ENCODE data around the gene CNOT4.

The CNOT4 gene

GRCh38 chr7:135372222-135372621 lies 137.7 kb downstream of the CNOT4 start:
- Histone ChIP-seq H3K4me2 (ENCODE audit: insufficient read depth, low read length, poor library complexity, severe bottlenecking) (no peak overlapping the region), H3K36me3 (replicated peaks in 1 of 2; ENCODE audit: control insufficient read depth in 2 of 2, insufficient read depth in 2 of 2, low read length in 2 of 2) (peaks cover 0 to 7% of the 10 kb centered on the region in 2 donors), H3K4me1 (ENCODE audit: control insufficient read depth in 2 of 2, insufficient read depth in 1 of 2, low read depth in 1 of 2, low read length in 2 of 2) (no peaks in the 10 kb centered on the region), H2BK12ac (ENCODE audit: low read length) (no peak overlapping the region), H3K27ac (replicated peaks; ENCODE audit: low read length) (no peak overlapping the region), H3K23ac (ENCODE audit: low read depth, low read length, poor library complexity) (no peak overlapping the region), H3K9me3 (replicated peaks in 1 of 2; ENCODE audit: control insufficient read depth in 2 of 2, insufficient read depth in 1 of 2, low read depth in 1 of 2, low read length in 2 of 2) (no peaks in the 10 kb centered on the region), H3K18ac (ENCODE audit: low read length) (no peak overlapping the region), H3K9ac (ENCODE audit: low read depth, low read length, poor library complexity) (no peak overlapping the region), H3K14ac (ENCODE audit: low read length) (no peak overlapping the region), H2AFZ (ENCODE audit: low read length) (no peak overlapping the region), H3K79me1 (ENCODE audit: low read depth, low read length) (no peaks in the 10 kb centered on the region), H2BK15ac (ENCODE audit: low read length) (no peak overlapping the region), H4K8ac (ENCODE audit: low read depth, low read length) (no peak overlapping the region), H2AK5ac (ENCODE audit: low read depth, low read length) (no peak overlapping the region), H2BK5ac (ENCODE audit: low read length) (no peak overlapping the region), H3K4ac (ENCODE audit: low read length) (no peak overlapping the region), H3K4me3 (ENCODE audit: low read length in 2 of 2) (no peak overlapping the region), H4K91ac (ENCODE audit: low read depth, low read length, poor library complexity) (no peak overlapping the region), H2BK120ac (ENCODE audit: low read depth, low read length) (no peak overlapping the region), H3K27me3 (ENCODE audit: control insufficient read depth in 3 of 3, insufficient read depth in 3 of 3, low read depth in 1 of 3, low read length in 3 of 3) (no peaks in the 10 kb centered on the region)
- DNase-seq (ENCODE audit: low spot score) = no peak
- WGBS, 2 donors (ENCODE audit: extremely low coverage in 2 of 2, insufficient read length in 2 of 2, insufficient replicate concordance in 1 of 2) = no CpG with 5 or more reads among the region's 10 CpGs

- Histone ChIP-seq H3K4me3 (ENCODE audit: low read length in 2 of 2) (no peak overlapping the region), H2BK15ac (ENCODE audit: low read length) (no peak overlapping the region), H2BK120ac (ENCODE audit: low read depth, low read length) (no peak overlapping the region), H3K18ac (ENCODE audit: low read length) (no peak overlapping the region), H2AFZ (ENCODE audit: low read length) (no peak overlapping the region), H2AK5ac (ENCODE audit: low read depth, low read length) (no peak overlapping the region), H3K27me3 (ENCODE audit: control insufficient read depth in 3 of 3, insufficient read depth in 3 of 3, low read depth in 1 of 3, low read length in 3 of 3) (no peaks in the 10 kb centered on the region), H3K23ac (ENCODE audit: low read depth, low read length, poor library complexity) (no peak overlapping the region), H3K4me1 (ENCODE audit: control insufficient read depth in 2 of 2, insufficient read depth in 1 of 2, low read depth in 1 of 2, low read length in 2 of 2) (no peaks in the 10 kb centered on the region), H4K8ac (ENCODE audit: low read depth, low read length) (no peak overlapping the region), H3K36me3 (replicated peaks in 1 of 2; ENCODE audit: control insufficient read depth in 2 of 2, insufficient read depth in 2 of 2, low read length in 2 of 2) (peaks cover 0 to 7% of the 10 kb centered on the region in 2 donors), H2BK5ac (ENCODE audit: low read length) (no peak overlapping the region), H3K14ac (ENCODE audit: low read length) (no peak overlapping the region), H2BK12ac (ENCODE audit: low read length) (no peak overlapping the region), H3K4ac (ENCODE audit: low read length) (no peak overlapping the region), H4K91ac (ENCODE audit: low read depth, low read length, poor library complexity) (no peak overlapping the region), H3K9ac (ENCODE audit: low read depth, low read length, poor library complexity) (no peak overlapping the region), H3K4me2 (ENCODE audit: insufficient read depth, low read length, poor library complexity, severe bottlenecking) (no peak overlapping the region), H3K27ac (replicated peaks; ENCODE audit: low read length) (no peak overlapping the region), H3K79me1 (ENCODE audit: low read depth, low read length) (no peaks in the 10 kb centered on the region), H3K9me3 (replicated peaks in 1 of 2; ENCODE audit: control insufficient read depth in 2 of 2, insufficient read depth in 1 of 2, low read depth in 1 of 2, low read length in 2 of 2) (no peaks in the 10 kb centered on the region)
- no CpG with 5 or more reads among the region's 1 CpG for WGBS, 2 donors (ENCODE audit: extremely low coverage in 2 of 2, insufficient read length in 2 of 2, insufficient replicate concordance in 1 of 2)
- DNase-seq (ENCODE audit: low spot score) = no peak
Observed at GRCh38 chr7:135370656-135371055, 139.2 kb downstream of the CNOT4 start.

- Histone ChIP-seq H3K4me3 (ENCODE audit: low read length in 2 of 2) (no peak overlapping the region), H3K14ac (ENCODE audit: low read length) (no peak overlapping the region), H3K27me3 (ENCODE audit: control insufficient read depth in 3 of 3, insufficient read depth in 3 of 3, low read depth in 1 of 3, low read length in 3 of 3) (no peaks in the 10 kb centered on the region), H3K4me2 (ENCODE audit: insufficient read depth, low read length, poor library complexity, severe bottlenecking) (no peak overlapping the region), H2AFZ (ENCODE audit: low read length) (no peak overlapping the region), H2AK5ac (ENCODE audit: low read depth, low read length) (no peak overlapping the region), H3K36me3 (replicated peaks in 1 of 2; ENCODE audit: control insufficient read depth in 2 of 2, insufficient read depth in 2 of 2, low read length in 2 of 2) (peaks cover 0 to 7% of the 10 kb centered on the region in 2 donors), H4K91ac (ENCODE audit: low read depth, low read length, poor library complexity) (no peak overlapping the region), H3K18ac (ENCODE audit: low read length) (no peak overlapping the region), H3K9ac (ENCODE audit: low read depth, low read length, poor library complexity) (no peak overlapping the region), H3K9me3 (replicated peaks in 1 of 2; ENCODE audit: control insufficient read depth in 2 of 2, insufficient read depth in 1 of 2, low read depth in 1 of 2, low read length in 2 of 2) (no peaks in the 10 kb centered on the region), H2BK5ac (ENCODE audit: low read length) (no peak overlapping the region), H3K4ac (ENCODE audit: low read length) (no peak overlapping the region), H4K8ac (ENCODE audit: low read depth, low read length) (no peak overlapping the region), H3K4me1 (ENCODE audit: control insufficient read depth in 2 of 2, insufficient read depth in 1 of 2, low read depth in 1 of 2, low read length in 2 of 2) (no peaks in the 10 kb centered on the region), H3K79me1 (ENCODE audit: low read depth, low read length) (no peaks in the 10 kb centered on the region), H3K27ac (replicated peaks; ENCODE audit: low read length) (no peak overlapping the region), H2BK120ac (ENCODE audit: low read depth, low read length) (no peak overlapping the region), H2BK15ac (ENCODE audit: low read length) (no peak overlapping the region), H2BK12ac (ENCODE audit: low read length) (no peak overlapping the region), H3K23ac (ENCODE audit: low read depth, low read length, poor library complexity) (no peak overlapping the region)
- no peak for DNase-seq (ENCODE audit: low spot score)
Observed at GRCh38 chr7:135369405-135369804, 140.5 kb downstream of the CNOT4 start.

GRCh38 chr7:135368416-135369186 lies 141.3 kb downstream of the CNOT4 start:
- no peak overlapping the region for H4K8ac ChIP-seq (ENCODE audit: low read depth, low read length)
- no peak overlapping the region for H3K4ac ChIP-seq (ENCODE audit: low read length)
- H2BK15ac ChIP-seq (ENCODE audit: low read length) = no peak overlapping the region
- no peaks in the 10 kb centered on the region for H3K79me1 ChIP-seq (ENCODE audit: low read depth, low read length)
- H3K27ac ChIP-seq (replicated peaks; ENCODE audit: low read length) = no peak overlapping the region
- no peaks in the 10 kb centered on the region for H3K27me3 ChIP-seq (ENCODE audit: control insufficient read depth in 3 of 3, insufficient read depth in 3 of 3, low read depth in 1 of 3, low read length in 3 of 3)
- H3K4me3 ChIP-seq (ENCODE audit: low read length in 2 of 2) = no peak overlapping the region
- no peak overlapping the region for H2BK5ac ChIP-seq (ENCODE audit: low read length)
- no peak overlapping the region for H3K9ac ChIP-seq (ENCODE audit: low read depth, low read length, poor library complexity)
- no peaks in the 10 kb centered on the region for H3K9me3 ChIP-seq (replicated peaks in 1 of 2; ENCODE audit: control insufficient read depth in 2 of 2, insufficient read depth in 1 of 2, low read depth in 1 of 2, low read length in 2 of 2)
- peaks cover 0 to 9% of the 10 kb centered on the region in 2 donors for H3K36me3 ChIP-seq (replicated peaks in 1 of 2; ENCODE audit: control insufficient read depth in 2 of 2, insufficient read depth in 2 of 2, low read length in 2 of 2)
- no peak overlapping the region for H2BK12ac ChIP-seq (ENCODE audit: low read length)
- no peak overlapping the region for H2AFZ ChIP-seq (ENCODE audit: low read length)
- no peak overlapping the region for H3K4me2 ChIP-seq (ENCODE audit: insufficient read depth, low read length, poor library complexity, severe bottlenecking)
- H2BK120ac ChIP-seq (ENCODE audit: low read depth, low read length) = no peak overlapping the region
- no peak overlapping the region for H4K91ac ChIP-seq (ENCODE audit: low read depth, low read length, poor library complexity)
- no peak for DNase-seq (ENCODE audit: low spot score)
- H3K14ac ChIP-seq (ENCODE audit: low read length) = no peak overlapping the region
- no peak overlapping the region for H3K23ac ChIP-seq (ENCODE audit: low read depth, low read length, poor library complexity)
- H3K18ac ChIP-seq (ENCODE audit: low read length) = no peak overlapping the region
- WGBS, 2 donors (ENCODE audit: extremely low coverage in 2 of 2, insufficient read length in 2 of 2, insufficient replicate concordance in 1 of 2) = no CpG with 5 or more reads among the region's 5 CpGs
- H3K4me1 ChIP-seq (ENCODE audit: control insufficient read depth in 2 of 2, insufficient read depth in 1 of 2, low read depth in 1 of 2, low read length in 2 of 2) = no peaks in the 10 kb centered on the region
- no peak overlapping the region for H2AK5ac ChIP-seq (ENCODE audit: low read depth, low read length)

All from neuronal stem cell (in vitro differentiated cells).